Measurements from ENCODE around the gene CASTOR1.
"Not testable (repeated sequence)": the region's sequence is repeated elsewhere in the genome, so short reads cannot be mapped to it uniquely, and the experiment has no call there.

CASTOR1 gene

GRCh38 chr22:30289141-30289979, at the start of gene CASTOR1:
Gene CASTOR1 (minus strand): TSS chr22:30289505. CDS start chr22:30289497, 8 bp downstream.
- peak within 1 kb of the TSS; percentile 12 for H3K27ac ChIP-seq (ENCODE audit: low read depth, low read length)
- no peaks in the 10 kb centered on the region for H3K9me3 ChIP-seq (ENCODE audit: control insufficient read depth, insufficient read depth, low read length)
- peaks cover 3% of the 10 kb centered on the region; the same call in 1 of the 2 replicates for H4K20me1 ChIP-seq (ENCODE audit: control insufficient read depth, insufficient read depth, low read depth, low read length)
- peaks cover 8% of the 10 kb centered on the region; the same call in 1 of the 2 replicates for H3F3A ChIP-seq (ENCODE audit: control insufficient read depth, insufficient read depth)
- H3K4me1 ChIP-seq (ENCODE audit: control insufficient read depth, low read length), result peaks cover 34% of the 10 kb centered on the region
- no peaks in the 10 kb centered on the region for H3K9me2 ChIP-seq (replicated peaks; ENCODE audit: control insufficient read depth, low read length)
- no peaks in the 10 kb centered on the region for H3K36me3 ChIP-seq (ENCODE audit: control insufficient read depth, low read length)
- H3K79me2 ChIP-seq (ENCODE audit: control insufficient read depth, low read length), result no peaks in the 10 kb centered on the region
- peak within 1 kb of the TSS; percentile 76 for H3K4me3 ChIP-seq (ENCODE audit: low read length)
- H3K27me3 ChIP-seq (ENCODE audit: control insufficient read depth, low read length), result no peaks in the 10 kb centered on the region
- no peak for TF ChIP-seq EZH2phosphoT487 (IDR thresholded peaks at IDR 0.05; ENCODE audit: borderline replicate concordance, low read length)
- TF ChIP-seq, protein P1, sequence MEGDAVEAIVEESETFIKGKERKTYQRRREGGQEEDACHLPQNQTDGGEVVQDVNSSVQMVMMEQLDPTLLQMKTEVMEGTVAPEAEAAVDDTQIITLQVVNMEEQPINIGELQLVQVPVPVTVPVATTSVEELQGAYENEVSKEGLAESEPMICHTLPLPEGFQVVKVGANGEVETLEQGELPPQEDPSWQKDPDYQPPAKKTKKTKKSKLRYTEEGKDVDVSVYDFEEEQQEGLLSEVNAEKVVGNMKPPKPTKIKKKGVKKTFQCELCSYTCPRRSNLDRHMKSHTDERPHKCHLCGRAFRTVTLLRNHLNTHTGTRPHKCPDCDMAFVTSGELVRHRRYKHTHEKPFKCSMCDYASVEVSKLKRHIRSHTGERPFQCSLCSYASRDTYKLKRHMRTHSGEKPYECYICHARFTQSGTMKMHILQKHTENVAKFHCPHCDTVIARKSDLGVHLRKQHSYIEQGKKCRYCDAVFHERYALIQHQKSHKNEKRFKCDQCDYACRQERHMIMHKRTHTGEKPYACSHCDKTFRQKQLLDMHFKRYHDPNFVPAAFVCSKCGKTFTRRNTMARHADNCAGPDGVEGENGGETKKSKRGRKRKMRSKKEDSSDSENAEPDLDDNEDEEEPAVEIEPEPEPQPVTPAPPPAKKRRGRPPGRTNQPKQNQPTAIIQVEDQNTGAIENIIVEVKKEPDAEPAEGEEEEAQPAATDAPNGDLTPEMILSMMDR (IDR thresholded peaks at IDR 0.05; ENCODE audit: low read depth, low read length, poor library complexity, severe bottlenecking), result no peak
- peak within 1 kb of the TSS; percentile 83 for H3K4me2 ChIP-seq (ENCODE audit: low read length)

DNA sequence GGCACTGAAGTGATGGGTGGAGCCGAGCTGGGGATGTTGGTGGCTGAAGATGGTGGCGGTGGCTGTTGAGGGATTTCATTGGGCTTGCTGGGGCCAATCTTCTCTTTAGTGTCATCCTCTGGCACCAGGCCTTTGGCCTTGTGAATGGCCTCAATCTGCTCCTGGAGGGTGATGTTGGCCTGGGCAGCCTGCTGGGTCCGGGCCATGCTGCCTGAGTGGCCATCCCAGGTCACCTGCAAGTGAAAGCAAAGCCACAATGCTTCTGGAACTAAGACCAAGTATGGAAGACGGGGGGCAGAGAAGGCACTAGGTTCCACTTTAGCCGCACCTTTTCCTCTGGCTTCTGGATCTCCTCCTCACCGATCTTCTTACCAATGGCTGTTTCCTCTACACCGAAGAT, 49.5 kb upstream of the CASTOR1 start:
- Histone ChIP-seq H3K4me3 (ENCODE audit: low read length) (no peak overlapping the region), H3K36me3 (ENCODE audit: control insufficient read depth, low read length) (peaks cover 98% of the 10 kb centered on the region), H3K4me1 (ENCODE audit: control insufficient read depth, low read length) (no peaks in the 10 kb centered on the region), H3K4me2 (ENCODE audit: low read length) (no peak overlapping the region), H3K9me3 (ENCODE audit: control insufficient read depth, insufficient read depth, low read length) (no peaks in the 10 kb centered on the region), H3K27ac (ENCODE audit: low read depth, low read length) (no peak overlapping the region), H4K20me1 (ENCODE audit: control insufficient read depth, insufficient read depth, low read depth, low read length) (no peaks in the 10 kb centered on the region), H3K79me2 (ENCODE audit: control insufficient read depth, low read length) (no peaks in the 10 kb centered on the region), H3K9me2 (replicated peaks; ENCODE audit: control insufficient read depth, low read length) (no peaks in the 10 kb centered on the region), H3F3A (ENCODE audit: control insufficient read depth, insufficient read depth) (no peaks in the 10 kb centered on the region), H3K27me3 (ENCODE audit: control insufficient read depth, low read length) (no peaks in the 10 kb centered on the region)
- TF ChIP-seq, protein P1 (IDR thresholded peaks at IDR 0.05; ENCODE audit: low read depth, low read length, poor library complexity, severe bottlenecking), result no peak
- TF ChIP-seq EZH2phosphoT487 (IDR thresholded peaks at IDR 0.05; ENCODE audit: borderline replicate concordance, low read length), result no peak

- H3K9me3 ChIP-seq (ENCODE audit: control insufficient read depth, insufficient read depth, low read length); H3K4me1 ChIP-seq (ENCODE audit: control insufficient read depth, low read length); H4K20me1 ChIP-seq (ENCODE audit: control insufficient read depth, insufficient read depth, low read depth, low read length); H3K4me3 ChIP-seq (ENCODE audit: low read length); H3K9me2 ChIP-seq (replicated peaks; ENCODE audit: control insufficient read depth, low read length); H3F3A ChIP-seq (ENCODE audit: control insufficient read depth, insufficient read depth); H3K4me2 ChIP-seq (ENCODE audit: low read length); H3K79me2 ChIP-seq (ENCODE audit: control insufficient read depth, low read length); H3K27me3 ChIP-seq (ENCODE audit: control insufficient read depth, low read length); H3K27ac ChIP-seq (ENCODE audit: low read depth, low read length): not testable (repeated sequence)
- H3K36me3 ChIP-seq (ENCODE audit: control insufficient read depth, low read length), result peaks cover 98% of the 10 kb centered on the region
These were observed 49.0 kb upstream of the CASTOR1 start for GRCh38 chr22:30338341-30338740.

DNA sequence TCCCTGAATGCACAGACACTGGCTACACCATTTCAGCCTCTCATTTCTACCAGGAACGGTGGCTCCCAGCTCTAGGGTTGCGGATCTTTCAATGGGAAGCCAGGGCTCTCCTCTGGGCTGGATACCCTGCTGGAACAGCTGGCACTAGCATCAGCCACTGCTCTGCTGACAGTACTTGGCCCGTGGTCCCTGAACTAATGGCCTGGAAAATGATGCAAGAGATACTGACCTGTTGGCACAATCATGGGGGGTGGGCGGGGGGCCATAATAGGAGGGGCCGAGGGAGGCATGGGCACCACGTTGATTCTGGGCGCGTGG, 48.1 kb upstream of the CASTOR1 start:
- Histone ChIP-seq H3K4me1 (ENCODE audit: control insufficient read depth, low read length) (no peaks in the 10 kb centered on the region), H3K4me3 (ENCODE audit: low read length) (no peak overlapping the region), H3K27me3 (ENCODE audit: control insufficient read depth, low read length) (no peaks in the 10 kb centered on the region), H3K9me2 (replicated peaks; ENCODE audit: control insufficient read depth, low read length) (no peaks in the 10 kb centered on the region), H4K20me1 (ENCODE audit: control insufficient read depth, insufficient read depth, low read depth, low read length) (no peaks in the 10 kb centered on the region), H3K36me3 (ENCODE audit: control insufficient read depth, low read length) (peaks cover 98% of the 10 kb centered on the region), H3K79me2 (ENCODE audit: control insufficient read depth, low read length) (no peaks in the 10 kb centered on the region), H3K4me2 (ENCODE audit: low read length) (no peak overlapping the region), H3F3A (ENCODE audit: control insufficient read depth, insufficient read depth) (no peaks in the 10 kb centered on the region), H3K9me3 (ENCODE audit: control insufficient read depth, insufficient read depth, low read length) (no peaks in the 10 kb centered on the region), H3K27ac (ENCODE audit: low read depth, low read length) (no peak overlapping the region)
- no peak for TF ChIP-seq EZH2phosphoT487 (IDR thresholded peaks at IDR 0.05; ENCODE audit: borderline replicate concordance, low read length)
- TF ChIP-seq, protein P1 (IDR thresholded peaks at IDR 0.05; ENCODE audit: low read depth, low read length, poor library complexity, severe bottlenecking), result no peak
